Psoas muscle (tissue), 8 donors: Measurements from ENCODE around the gene LDHD. TPM values are rescaled to one million over a fixed set of nuclear protein-coding genes. Genes with fewer than 3 reads are reported as not detected.

ENCODE experiments used
- ATAC-seq, 4 donors: fragments of 200-7000 bp; cut with Tn5 transposase; one replicate each; pipeline ENCODE4 v1.9.1; 2020; ENCODE audit warnings: moderate library complexity in 3 of 4, mild to moderate bottlenecking in 2 of 4
- DNase-seq, 2 donors: peaks; one replicate each; pipeline ENCODE4 v3.0.0-alpha.2; 2020
- H3K27ac ChIP-seq: fragments of 200-600 bp; one replicate; pipeline ENCODE4 v1.8.0; 2022
- H3K27me3 ChIP-seq, 3 donors: fragments of 200-600 bp in 1 of 3; one replicate each; pipeline versions ENCODE4 v1.6.1 to v1.8.0; 2013 to 2022; ENCODE audit warnings: low read length in 2 of 3, mild to moderate bottlenecking in 2 of 3, moderate library complexity in 1 of 3; ENCODE audit not compliant: insufficient read depth in 3 of 3
- H3K36me3 ChIP-seq, 2 donors: fragments of 200-600 bp in 1 of 2; one replicate each; pipeline versions ENCODE4 v1.6.1 to v1.8.0; 2013 to 2022; ENCODE audit warnings: low read depth in 1 of 2, mild to moderate bottlenecking in 1 of 2, moderate library complexity in 1 of 2; ENCODE audit not compliant: insufficient read depth in 1 of 2
- H3K4me1 ChIP-seq: fragments of 200-600 bp; one replicate; pipeline ENCODE4 v1.8.0; 2022
- H3K4me3 ChIP-seq: fragments of 200-600 bp; one replicate; pipeline ENCODE4 v1.8.0; 2022; ENCODE audit warnings: mild to moderate bottlenecking
- H3K9me3 ChIP-seq: fragments of 200-600 bp; one replicate; pipeline ENCODE4 v1.8.0; 2022
- CTCF ChIP-seq: fragments of 200-600 bp; IDR thresholded peaks from one replicate; pipeline ENCODE4 v1.8.0; 2022; ENCODE audit warnings: antibody characterized with exemption
- WGBS, 3 donors: extraction: QIAGEN DNeasy Blood & Tissue Kit; methylation state at CpG; one replicate each; pipeline versions ENCODE4 v1.1.6 to v1.1.7; 2013; 5-methylcytosine and 5-hydroxymethylcytosine counted together
- intact Hi-C, 2 donors: fragments of 100-400 bp; cut with DNase I; formaldehyde crosslinking; loops; one replicate each; pipeline versions ENCODE4 v1.11.0 to v1.14.2; 2022
- polyA plus RNA-seq, 3 donors: library from polyadenylated mRNA; stranded (reverse); fragments of 200-250 nt; gene quantifications; one replicate each; pipeline ENCODE4 v1.2.3, GENCODE V29; 2013
- total RNA-seq, 4 donors: library from RNA; stranded (reverse); fragmentation: NEBNext Ultra II Directional in 2 of 4; extraction: Animal tissue kit (Norgen Biotek cat#: 25700) in 2 of 4; gene quantifications; one replicate each; pipeline versions ENCODE4 v1.2.1 to v1.2.4, GENCODE V29; 2021 to 2023
- donor health status: healthy with polysubstance abuse.
- donor health status: DM: no; HTN: no; CAD: no; lungs with moderate emphysema.
- donor health status: Bipolar disorder and iron deficiency.
- donor health status: healthy.
- donor health status: DM: yes; HTN: yes; CAD: no.
- donor health status: DM: no; HTN: no; CAD: no.
- donor health status: DM: no; HTN: no; CAD: no.
- donor health status: DM: yes; HTN: yes; CAD: no.

LDHD gene
- total and polyA plus RNA-seq, 7 donors = 20.5 to 66.6 (median 35.7) TPM

GRCh38 chr16:75127713-75128415 lies 11.3 kb upstream of the LDHD start:
- 77 to 83% (median 78%) methylated on average over 4 of the region's 4 CpGs for WGBS, 3 donors
- intact Hi-C loops = no loop called here
- Histone ChIP-seq H3K27me3 (no peaks in the 10 kb centered on the region), H3K4me1 (no peaks in the 10 kb centered on the region), H3K4me3 (no peak overlapping the region), H3K36me3 (no peaks in the 10 kb centered on the region), H3K27ac (no peak overlapping the region), H3K9me3 (no peaks in the 10 kb centered on the region)
- TF ChIP-seq CTCF = no peak
- no peak for ATAC-seq
- DNase-seq = no peak

- WGBS, 3 donors = 96 to 98% (median 97%) methylated on average over 1 of the region's 1 CpG
- ATAC-seq = no peak
- Histone ChIP-seq H3K27ac (no peak overlapping the region), H3K4me3 (no peak overlapping the region), H3K9me3 (peaks cover 14% of the 10 kb centered on the region), H3K4me1 (no peaks in the 10 kb centered on the region), H3K27me3 (no peaks in the 10 kb centered on the region), H3K36me3 (no peaks in the 10 kb centered on the region)
- no peak for TF ChIP-seq CTCF
- intact Hi-C loops = no loop called here
- no peak for DNase-seq
Measured at GRCh38 chr16:75122609-75123008, 6.0 kb upstream of the LDHD start.

- DNase-seq (no peak), ATAC-seq (no peak)
- no peak for TF ChIP-seq CTCF
- H3K4me1 ChIP-seq = peaks cover 2% of the 10 kb centered on the region
- intact Hi-C loops = no loop called here
- no peaks in the 10 kb centered on the region for H3K27me3 ChIP-seq
- H3K27ac ChIP-seq = no peak overlapping the region
- no peak overlapping the region for H3K4me3 ChIP-seq
- H3K36me3 ChIP-seq = no peaks in the 10 kb centered on the region
- H3K9me3 ChIP-seq = peaks cover 14% of the 10 kb centered on the region
- 90 to 99% (median 92%) methylated on average over 6 of the region's 6 CpGs for WGBS, 3 donors
Measured at GRCh38 chr16:75121949-75122568, 5.5 kb upstream of the LDHD start.

GRCh38 chr16:75120253-75120652 lies 3.7 kb upstream of the LDHD start:
- H3K4me1 ChIP-seq = peaks cover 16% of the 10 kb centered on the region
- intact Hi-C loops = no loop called here
- 65 to 74% (median 70%) methylated on average over 4 of the region's 4 CpGs for WGBS, 3 donors
- no peak for TF ChIP-seq CTCF
- ATAC-seq (no peak), DNase-seq (no peak)
- peaks cover 14% of the 10 kb centered on the region for H3K9me3 ChIP-seq
- no peaks in the 10 kb centered on the region for H3K36me3 ChIP-seq
- H3K4me3 ChIP-seq = no peak overlapping the region
- no peaks in the 10 kb centered on the region for H3K27me3 ChIP-seq
- no peak overlapping the region for H3K27ac ChIP-seq
